Endothelial cell (in vitro differentiated cells): ENCODE measurements around the gene SENP8. TPM values are rescaled to one million over a fixed set of nuclear protein-coding genes. Genes with fewer than 3 reads are reported as not detected.

Experiments used
- DNase-seq: peaks from one replicate; pipeline ENCODE4 v3.0.0; 2021; ENCODE audit warnings: low spot score
- H3K27ac Mint-ChIP-seq: one replicate; pipeline ENCODE4 v1.8.0; 2021; ENCODE audit warnings: mixed read lengths, inconsistent platforms; ENCODE audit not compliant: unreplicated experiment
- H3K27me3 Mint-ChIP-seq: one replicate; pipeline ENCODE4 v1.8.0; 2021; ENCODE audit warnings: mild to moderate bottlenecking, moderate library complexity, mixed read lengths, inconsistent platforms; ENCODE audit not compliant: unreplicated experiment
- H3K36me3 Mint-ChIP-seq: one replicate; pipeline ENCODE4 v1.8.0; 2021; ENCODE audit warnings: mild to moderate bottlenecking, low read depth, mixed read lengths, inconsistent platforms; ENCODE audit not compliant: unreplicated experiment
- H3K4me1 Mint-ChIP-seq: one replicate; pipeline ENCODE4 v1.8.0; 2021; ENCODE audit warnings: mild to moderate bottlenecking, mixed read lengths, inconsistent platforms; ENCODE audit not compliant: unreplicated experiment
- H3K4me3 Mint-ChIP-seq: one replicate; pipeline ENCODE4 v1.8.0; 2021; ENCODE audit warnings: mild to moderate bottlenecking, mixed read lengths, inconsistent platforms; ENCODE audit not compliant: unreplicated experiment
- H3K9me3 Mint-ChIP-seq: one replicate; pipeline ENCODE4 v1.8.0; 2021; ENCODE audit warnings: mixed read lengths, inconsistent platforms; ENCODE audit not compliant: unreplicated experiment
- CTCF ChIP-seq: fragments of 200-600 bp; sonication (generic); IDR thresholded peaks from one replicate; pipeline ENCODE4 v1.5.0; 2021; ENCODE audit warnings: antibody characterized with exemption; ENCODE audit not compliant: unreplicated experiment
- total RNA-seq: library from RNA; stranded (reverse); fragmentation: NEBNext Ultra II Directional; extraction: Animal tissue kit (Norgen Biotek cat#: 25700); gene quantifications from one replicate; pipeline ENCODE4 v1.2.1, GENCODE V29; 2021; ENCODE audit not compliant: unreplicated experiment

The SENP8 gene
- total RNA-seq, 1 donor from 2014 or later, result 4.1 TPM

GRCh38 chr15:72173864-72174550 is 55.8 kb downstream of the SENP8 start:
- no peak for DNase-seq
- no peaks in the 10 kb centered on the region for H3K9me3 Mint-ChIP-seq
- no peak overlapping the region for H3K4me3 Mint-ChIP-seq
- peaks cover under 1% of the 10 kb centered on the region for H3K4me1 Mint-ChIP-seq
- no peak for TF ChIP-seq CTCF
- H3K27ac Mint-ChIP-seq, result no peak overlapping the region
- no peaks in the 10 kb centered on the region for H3K36me3 Mint-ChIP-seq
- H3K27me3 Mint-ChIP-seq, result peaks cover 2% of the 10 kb centered on the region

- Mint-ChIP-seq H3K4me3 (no peak overlapping the region), H3K36me3 (no peaks in the 10 kb centered on the region), H3K27me3 (peaks cover 2% of the 10 kb centered on the region), H3K4me1 (peaks cover 1% of the 10 kb centered on the region), H3K27ac (no peak overlapping the region), H3K9me3 (no peaks in the 10 kb centered on the region)
- TF ChIP-seq CTCF, result no peak
- DNase-seq, result no peak
Measured at GRCh38 chr15:72174551-72175165, 56.5 kb downstream of the SENP8 start.

GRCh38 chr15:72175186-72176044 is 57.2 kb downstream of the SENP8 start:
- no peaks in the 10 kb centered on the region for H3K9me3 Mint-ChIP-seq
- H3K27ac Mint-ChIP-seq, result no peak overlapping the region
- peaks cover 2% of the 10 kb centered on the region for H3K27me3 Mint-ChIP-seq
- H3K4me3 Mint-ChIP-seq, result peak overlapping the region; percentile 48
- no peak for DNase-seq
- H3K36me3 Mint-ChIP-seq, result no peaks in the 10 kb centered on the region
- H3K4me1 Mint-ChIP-seq, result peaks cover 4% of the 10 kb centered on the region
- TF ChIP-seq CTCF, result no peak

- no peak for DNase-seq
- H3K36me3 Mint-ChIP-seq, result no peaks in the 10 kb centered on the region
- peaks cover 2% of the 10 kb centered on the region for H3K27me3 Mint-ChIP-seq
- TF ChIP-seq CTCF, result no peak
- H3K27ac Mint-ChIP-seq, result no peak overlapping the region
- no peak overlapping the region for H3K4me3 Mint-ChIP-seq
- peaks cover 9% of the 10 kb centered on the region for H3K4me1 Mint-ChIP-seq
- no peaks in the 10 kb centered on the region for H3K9me3 Mint-ChIP-seq
Measured at GRCh38 chr15:72176159-72176558, 58.0 kb downstream of the SENP8 start.
